Germinal center (tissue), 1 donor: ENCODE data around the gene NFIL3.

Experiments used
- DNase-seq: peaks from one replicate; pipeline ENCODE4 v3.0.0; 2012; ENCODE audit warnings: mixed read lengths, low spot score

The NFIL3 gene

DNA sequence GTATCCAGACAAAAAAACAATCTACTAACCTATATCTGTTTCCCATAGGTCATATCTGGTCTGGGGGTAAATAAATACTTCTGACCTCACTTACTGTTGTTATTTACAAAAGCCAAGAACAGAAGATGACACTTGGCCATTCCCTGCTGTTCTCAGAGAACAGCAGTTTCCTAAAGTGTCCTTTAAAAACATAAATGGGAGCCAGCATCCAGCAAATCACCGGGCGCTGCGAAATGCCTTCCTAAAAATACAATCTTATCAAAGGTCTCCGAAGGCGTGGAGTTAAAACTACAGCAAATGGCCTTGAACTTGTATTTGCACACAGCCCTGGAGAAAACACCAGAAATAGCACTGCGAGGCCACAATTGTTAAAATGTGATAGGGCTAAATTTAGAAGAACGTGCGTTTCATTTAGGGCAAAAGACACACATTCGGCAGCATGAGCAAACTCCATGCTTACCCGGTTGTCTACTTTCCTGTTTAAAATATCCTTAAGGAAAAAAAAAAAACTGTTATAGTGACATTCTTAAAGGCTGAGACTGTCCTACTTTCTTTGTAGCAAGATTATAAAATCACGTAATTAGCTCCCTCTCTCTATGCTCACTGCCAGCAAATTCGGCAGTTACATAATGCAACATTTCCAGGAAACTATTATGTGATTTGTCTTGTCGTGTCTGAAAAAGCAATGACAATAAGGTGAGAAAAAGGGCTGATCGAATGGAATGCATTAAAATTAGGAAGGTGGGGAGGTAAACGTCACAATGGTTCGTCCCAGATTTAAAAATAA lies 1.5 kb downstream of the NFIL3 start:
- no peak for DNase-seq

DNA sequence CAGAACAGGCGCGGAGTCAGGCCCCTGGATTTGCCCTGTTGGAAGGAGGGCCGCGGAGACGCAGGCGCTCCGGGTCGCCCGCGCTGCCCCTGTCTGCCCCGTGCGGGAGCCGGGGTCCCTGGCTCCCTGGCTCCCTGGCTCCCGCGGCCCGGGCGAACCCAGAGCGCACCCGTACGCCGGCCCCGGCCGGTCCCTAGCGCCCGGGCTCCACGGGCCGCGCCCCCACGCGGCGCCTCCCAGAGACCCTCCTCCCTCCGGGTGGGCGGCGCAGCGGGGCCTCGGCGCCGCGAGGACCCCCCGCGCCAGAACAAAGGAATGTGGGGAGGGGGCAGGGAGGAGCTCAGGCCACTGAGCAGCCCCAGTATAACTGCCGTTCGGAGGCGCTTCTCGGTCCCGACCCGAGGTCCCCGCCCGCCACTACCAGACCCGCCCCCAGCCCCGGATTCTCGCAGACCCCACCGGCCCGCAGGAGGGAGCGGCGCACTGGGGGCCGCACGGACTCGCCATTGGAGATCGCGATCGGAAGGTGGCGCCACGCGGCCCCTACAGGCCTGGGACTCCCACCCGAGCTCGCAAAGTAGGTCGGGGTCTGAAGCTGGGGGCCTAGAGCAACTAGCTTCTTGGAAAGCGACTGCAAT lies 2.4 kb downstream of the NFIL3 start:
- peak; percentile 56 for DNase-seq

DNA sequence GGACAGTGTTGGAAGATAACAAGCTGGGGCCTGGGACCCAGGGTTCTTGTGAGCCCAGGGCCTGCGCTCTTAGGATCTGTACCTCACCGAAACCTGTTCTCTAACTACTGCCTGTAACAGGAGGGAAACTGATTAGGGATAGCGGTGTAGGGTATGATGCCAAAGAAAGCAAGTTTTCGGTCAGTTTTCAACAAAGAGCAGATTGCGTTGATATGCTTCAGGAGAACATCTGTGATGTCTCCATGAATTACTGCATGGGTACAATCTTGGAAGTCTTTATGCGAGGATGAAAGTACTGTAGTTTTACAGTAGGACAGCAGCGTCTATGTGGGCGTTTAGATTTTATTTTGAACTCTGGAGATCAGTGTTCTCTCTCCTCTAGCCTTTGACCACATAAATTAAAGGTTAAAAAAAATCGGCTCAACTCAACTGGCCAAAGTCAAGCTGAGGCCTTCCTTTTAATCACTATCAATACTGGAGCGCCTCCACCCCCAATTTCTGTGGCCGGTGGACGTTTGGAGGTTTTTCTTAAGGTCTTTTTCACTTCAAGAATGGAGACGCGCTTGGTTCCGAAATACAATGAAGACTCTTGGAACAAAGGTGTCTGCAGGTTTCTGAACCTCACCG lies 3.0 kb downstream of the NFIL3 start:
- DNase-seq, result no peak

DNA sequence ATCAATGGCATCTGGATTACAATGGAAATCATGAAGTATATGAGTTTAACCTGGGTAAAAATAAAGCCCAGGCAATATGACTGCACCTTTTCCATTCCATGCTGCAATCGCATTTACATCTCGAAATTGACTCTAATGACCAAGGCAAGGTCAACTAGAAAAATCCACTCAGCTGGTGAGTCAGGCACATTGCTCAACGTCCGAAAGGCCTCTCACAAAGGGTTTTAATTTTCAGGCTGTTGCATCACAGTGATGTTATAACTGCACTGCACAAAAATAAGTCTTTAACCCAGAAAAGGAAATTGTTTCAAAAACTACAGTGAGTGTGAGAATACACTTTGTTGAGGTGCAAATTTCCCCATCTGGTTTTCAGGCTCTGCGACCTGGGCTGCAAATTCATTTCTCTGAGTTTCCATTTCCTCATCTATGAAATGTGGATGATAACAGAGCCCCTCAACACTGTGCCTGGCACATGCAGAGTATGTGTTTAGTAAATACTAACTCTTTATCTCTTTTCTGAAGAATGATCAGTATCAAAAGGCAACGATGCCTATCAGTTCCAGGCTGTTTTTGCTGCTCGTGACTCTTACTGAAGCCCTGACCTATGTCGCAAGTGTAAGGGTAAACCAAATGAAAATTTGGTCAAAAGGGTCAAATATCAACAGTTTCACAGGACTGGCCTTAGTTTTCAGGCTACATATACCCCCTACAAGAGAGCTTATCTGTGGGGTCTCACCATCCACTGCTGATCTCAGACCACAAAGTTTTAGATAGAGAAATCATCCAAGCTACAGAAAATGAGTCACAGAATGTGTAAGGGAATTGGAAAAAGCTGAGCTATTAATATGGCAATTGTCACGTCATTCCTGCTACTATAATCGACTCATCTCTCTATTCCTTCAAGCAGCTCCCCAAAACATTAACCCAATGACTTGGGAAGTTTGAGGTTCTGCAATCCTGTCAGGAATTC lies 4.1 kb downstream of the NFIL3 start:
- DNase-seq, result no peak

DNA sequence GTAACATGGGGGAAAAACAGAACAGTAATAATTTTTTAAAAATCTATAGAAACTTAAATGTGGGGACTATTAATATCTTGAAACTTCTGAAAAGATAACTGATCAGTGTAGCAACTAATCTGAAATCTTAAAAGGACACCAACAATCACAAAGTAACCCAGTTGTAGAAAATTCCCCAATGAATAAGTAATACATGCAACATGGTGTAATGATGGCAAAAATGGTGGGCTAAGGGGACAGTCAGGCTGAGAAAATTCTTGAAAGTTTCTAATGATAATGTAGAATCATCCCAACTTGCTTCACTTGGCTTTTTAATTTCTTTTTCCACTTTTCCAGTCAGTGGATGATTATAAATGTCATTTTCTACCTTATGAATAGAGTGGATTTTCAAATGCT lies 5.4 kb downstream of the NFIL3 start:
- DNase-seq, result no peak

DNA sequence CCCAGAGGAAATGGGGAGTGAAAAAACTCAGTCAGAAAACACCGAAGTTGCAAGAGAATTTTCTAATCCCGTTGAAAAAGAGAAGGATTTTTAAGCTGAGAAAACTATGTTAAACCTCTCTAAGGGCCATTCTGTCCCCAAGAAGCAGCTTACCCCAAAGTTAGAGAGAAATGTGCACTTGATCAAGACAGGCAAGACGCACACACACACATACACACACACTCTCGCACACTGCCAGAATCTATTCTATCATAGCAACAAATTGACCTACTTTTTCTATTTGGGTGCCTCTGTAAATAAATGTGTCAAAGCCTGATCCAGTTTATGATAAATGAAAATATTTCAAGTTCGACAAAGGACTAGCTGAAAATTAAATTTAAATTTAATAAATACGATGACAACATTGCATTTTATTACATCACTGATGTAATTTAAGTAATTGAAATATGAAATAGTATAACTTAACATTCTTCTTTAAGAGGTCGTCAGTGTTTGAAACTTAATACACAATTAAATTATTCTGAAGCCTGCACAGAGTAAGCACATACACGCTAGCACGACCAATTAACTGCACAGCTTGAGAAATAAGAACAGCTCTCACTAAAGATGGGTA lies 5.9 kb downstream of the NFIL3 start:
- DNase-seq, result no peak

DNA sequence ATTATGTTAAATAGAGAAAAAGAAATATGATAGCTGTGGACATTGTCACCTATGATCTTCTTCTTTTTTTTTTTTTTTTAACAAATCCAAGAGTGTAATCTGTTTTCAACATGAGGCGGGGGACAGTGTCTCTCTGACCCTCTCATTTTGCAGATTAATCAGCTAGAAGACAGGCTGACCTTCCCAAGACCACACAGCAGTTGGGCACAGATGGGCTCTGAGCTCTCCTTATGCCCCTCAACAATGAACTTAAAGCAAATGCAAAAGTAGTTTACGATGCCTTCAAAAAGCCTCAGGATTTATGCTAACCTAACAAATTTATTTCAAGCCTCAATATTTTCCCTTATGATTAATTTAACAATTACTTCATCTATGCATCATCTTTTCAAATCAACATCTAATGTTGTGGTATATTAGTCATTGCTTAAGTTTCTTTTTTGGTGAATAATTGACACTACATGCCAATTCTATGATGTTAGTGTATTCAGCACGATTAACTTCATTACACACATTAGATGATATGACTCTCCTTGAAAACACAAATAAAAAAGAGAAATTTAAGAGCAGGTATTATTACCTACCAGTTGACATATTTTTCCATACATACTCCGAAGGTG lies 7.4 kb downstream of the NFIL3 start:
- no peak for DNase-seq

DNA sequence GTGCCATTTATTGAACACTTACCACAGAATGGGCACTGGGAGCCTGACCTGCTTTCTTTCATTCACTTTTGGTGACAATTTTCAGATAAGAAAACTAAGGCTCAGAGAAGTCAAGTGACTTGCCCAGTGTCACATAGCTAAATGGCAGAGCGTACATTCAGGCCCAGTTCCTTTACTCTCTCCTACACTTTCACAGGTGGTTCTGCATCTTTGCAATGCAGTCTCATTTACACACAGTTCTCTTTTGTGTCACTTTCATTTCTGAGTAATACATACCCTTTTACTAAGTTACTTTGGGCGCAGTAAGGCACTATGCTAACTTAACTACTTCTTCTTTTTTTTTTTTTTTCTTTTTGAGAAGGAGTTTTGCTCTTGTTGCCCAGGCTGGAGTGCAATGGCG lies 8.3 kb downstream of the NFIL3 start:
- peak; percentile 28 for DNase-seq

DNA sequence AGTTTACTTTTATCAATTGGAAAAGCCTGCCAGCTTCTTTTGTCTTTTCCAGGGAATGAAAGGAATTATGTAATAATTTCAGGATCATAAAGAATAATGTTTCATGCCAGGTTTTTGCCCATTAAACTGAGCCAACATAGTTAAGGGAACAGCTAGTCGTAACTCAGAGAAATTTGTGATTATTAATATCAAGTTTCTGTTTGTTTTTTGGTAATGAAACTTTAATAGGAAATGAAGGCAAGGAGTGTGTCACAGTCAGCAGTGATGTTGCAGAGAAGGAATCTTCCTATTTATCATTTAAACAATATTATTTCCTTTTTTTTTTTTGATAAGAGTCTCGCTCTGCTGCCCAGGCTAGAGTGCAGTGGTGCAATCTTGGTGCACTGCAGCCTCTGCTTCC lies 10.7 kb downstream of the NFIL3 start:
- DNase-seq, result no peak

DNA sequence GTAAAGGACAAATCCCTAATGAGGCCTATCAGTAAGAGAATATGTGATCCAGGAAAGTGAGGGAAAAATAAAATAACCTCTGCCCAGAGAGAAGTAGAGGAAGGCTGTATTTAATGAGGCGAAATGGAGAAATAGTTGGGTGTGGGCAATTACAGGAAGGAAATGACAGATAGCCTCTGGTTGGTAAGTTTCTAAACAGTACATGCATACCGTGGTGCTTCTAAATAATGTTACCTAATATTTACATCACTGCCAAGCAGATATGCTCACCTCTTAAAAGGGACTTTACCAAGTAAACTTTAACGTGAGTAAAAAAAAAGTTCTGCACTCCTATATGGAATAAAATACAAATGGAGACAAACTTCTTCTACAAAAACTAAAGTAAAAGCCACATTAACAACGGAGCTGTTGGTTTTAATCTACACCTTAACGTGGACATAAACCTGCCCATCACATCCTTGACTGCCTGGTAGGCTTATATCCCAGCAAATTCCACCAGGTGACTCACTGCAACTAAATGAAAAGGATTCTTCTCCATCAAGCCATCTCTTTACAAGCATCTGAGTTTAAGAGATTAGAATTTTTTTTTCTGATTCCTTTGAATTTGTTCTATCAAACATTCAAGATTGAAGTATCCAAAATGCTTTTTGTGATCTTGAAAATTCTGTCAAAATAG lies 12.4 kb downstream of the NFIL3 start:
- DNase-seq, result no peak

DNA sequence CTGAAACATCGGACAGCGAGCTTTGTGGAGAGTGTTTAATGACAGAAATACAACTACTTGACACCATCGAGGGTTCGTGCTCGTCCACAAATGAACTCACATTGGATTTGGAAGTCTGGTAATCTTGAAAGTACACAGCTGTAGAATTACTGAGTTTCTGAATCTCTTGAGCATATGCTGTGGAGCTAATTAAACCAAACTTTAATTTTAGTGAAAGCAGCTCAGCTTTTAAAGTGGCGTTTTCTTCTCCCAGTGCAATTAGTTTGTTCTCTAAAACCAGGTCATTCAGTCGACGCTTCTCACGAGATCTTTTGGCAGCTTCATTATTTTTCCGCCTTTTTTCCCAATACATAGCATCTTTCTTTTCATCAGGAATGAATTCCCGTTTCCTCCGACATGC lies 13.5 kb downstream of the NFIL3 start:
- no peak for DNase-seq

DNA sequence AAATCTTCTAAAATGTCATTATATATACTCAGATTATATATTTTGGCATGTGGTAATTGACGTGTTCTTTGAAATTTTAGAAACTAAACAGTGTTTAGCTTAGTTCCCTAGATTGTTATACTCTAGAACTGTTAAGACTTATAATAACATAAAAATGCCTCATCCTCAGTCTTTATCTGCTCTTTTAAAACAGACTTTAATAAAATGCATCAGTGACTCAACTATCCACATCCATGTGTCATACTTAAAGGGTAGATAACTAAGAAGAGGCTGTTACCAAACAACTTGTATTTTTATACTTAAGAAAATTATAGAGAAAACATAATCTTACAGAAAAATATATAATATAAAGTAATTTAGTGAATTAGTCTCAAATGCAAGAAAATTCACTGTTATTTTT lies 15.2 kb downstream of the NFIL3 start:
- no peak for DNase-seq

DNA sequence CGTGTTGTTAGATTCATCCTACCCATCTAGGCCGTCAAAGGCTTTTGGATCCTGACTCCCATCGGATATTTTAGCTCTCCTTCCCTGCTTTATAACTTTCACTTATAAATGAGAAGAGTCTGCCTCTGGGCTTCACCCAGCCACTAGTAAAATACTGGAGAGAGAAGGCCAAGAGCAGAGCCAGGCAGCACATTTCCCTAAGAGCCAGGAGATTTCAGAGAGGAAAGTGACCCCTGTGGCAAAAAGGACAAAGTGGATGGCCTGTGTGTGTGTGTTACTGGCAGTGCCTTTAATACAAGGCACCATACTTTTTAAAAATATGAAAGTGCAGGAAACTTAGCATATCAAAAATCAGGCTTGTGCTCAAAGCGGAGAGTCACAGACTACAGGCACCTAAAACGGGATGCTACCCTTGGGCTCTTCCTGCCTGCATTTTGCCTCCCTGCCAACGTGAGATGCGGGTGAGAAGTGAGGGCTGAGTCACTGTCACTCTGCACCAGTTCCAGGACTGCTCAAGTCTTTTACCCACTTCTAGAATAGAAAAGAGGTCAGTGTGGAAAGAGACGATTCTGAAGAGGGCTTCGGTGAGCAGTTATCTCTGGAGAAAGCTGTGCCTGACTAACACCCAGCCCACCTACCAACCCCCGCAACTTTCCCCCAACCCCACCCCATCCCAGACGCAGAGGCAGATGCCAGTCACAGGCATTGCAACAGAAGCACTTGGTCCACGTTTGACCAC lies 15.9 kb downstream of the NFIL3 start:
- DNase-seq, result no peak

DNA sequence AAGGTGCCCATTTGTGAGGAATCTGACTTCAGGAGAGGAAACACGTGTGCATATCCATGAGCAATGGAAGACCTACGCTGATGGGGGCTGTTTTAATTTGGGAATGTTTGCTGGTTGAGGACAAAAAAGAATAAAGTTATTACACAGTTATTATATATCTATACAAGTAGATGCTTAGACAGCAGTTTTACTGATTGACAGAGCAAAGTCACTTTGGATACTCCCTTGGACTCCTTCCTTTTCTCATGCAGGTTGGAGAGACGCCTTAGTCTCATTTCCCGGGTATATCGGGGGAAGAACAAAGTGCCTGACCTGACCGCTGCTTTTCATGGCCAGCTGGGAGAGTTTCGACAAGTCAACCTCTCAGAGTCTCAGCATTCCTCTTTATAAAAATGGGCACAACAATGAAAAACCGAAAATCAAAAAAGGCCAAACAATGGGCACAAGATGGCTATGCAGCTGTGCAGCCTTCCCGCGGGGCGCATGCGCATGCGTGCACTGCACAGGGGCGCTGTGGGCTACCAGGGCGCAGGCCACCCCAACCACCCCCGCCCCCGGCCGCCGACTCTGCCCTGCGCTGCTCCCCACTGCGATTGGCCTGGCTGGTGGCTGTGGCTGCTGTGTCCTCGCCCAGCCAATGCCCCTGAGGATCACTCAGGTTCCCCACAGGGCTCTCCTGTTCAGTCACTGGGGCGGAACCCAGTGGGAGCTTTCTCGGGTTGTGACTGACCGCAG lies 18.1 kb downstream of the NFIL3 start:
- DNase-seq, result no peak

DNA sequence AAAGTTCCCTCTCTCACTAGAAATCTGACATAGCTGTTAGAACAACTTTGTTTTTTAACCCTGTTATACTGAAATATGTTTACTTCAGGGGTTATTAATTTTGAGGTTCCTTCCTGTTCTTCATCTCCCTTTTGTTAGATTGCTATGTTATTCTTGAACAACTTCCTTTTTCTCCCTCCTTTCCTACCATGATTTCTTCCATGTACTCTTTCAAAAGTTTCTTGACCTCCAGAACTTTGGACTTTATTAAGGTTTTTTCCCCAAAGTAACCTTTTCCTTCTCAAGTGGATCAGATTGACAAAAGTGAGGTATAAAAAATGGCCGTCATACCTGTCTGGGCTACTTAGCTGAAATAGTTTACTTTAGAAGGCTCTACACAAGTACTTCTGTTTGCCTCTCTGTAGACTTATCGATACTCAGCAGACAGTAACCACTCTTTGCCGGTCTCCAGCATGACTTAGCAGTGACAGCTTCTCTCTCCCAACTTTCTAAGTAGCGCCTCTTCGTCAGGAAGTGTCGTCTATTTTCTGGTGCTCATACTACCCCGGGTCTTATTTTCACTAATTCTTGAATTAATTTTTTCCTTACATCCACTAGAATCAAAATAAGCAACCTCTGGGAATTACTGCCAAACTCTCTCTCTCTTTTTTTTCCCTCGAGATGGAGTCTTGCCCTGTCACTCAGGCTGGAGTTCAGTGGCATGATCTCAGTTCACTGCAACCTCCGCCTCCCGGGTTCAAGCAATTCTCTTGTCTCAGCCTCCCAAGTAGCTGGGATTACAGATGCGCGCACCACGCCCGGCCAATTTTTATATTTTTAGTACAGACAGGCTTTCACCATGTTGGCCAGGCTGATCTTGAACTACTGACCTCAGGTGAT lies 19.7 kb downstream of the NFIL3 start:
- DNase-seq, result no peak

DNA sequence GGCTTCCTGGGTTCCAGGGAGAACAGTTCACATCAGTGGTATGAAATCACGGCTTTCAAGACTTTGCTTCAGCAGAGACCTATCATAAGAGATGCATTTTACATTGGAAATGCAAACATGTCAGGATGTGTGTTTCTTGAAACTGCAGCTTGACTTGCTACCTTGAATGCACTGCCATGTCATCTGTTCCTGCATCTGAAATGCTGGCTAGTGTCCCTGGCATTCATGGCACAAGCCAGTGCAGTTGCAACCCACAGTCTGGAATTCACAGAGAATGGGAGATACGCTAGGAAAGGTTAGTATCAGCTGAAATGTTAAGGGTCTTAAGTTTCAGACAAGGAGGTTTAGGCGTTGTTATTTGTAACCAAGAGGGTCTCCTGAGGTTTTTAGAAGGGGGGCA lies 24.7 kb downstream of the NFIL3 start:
- DNase-seq, result no peak

DNA sequence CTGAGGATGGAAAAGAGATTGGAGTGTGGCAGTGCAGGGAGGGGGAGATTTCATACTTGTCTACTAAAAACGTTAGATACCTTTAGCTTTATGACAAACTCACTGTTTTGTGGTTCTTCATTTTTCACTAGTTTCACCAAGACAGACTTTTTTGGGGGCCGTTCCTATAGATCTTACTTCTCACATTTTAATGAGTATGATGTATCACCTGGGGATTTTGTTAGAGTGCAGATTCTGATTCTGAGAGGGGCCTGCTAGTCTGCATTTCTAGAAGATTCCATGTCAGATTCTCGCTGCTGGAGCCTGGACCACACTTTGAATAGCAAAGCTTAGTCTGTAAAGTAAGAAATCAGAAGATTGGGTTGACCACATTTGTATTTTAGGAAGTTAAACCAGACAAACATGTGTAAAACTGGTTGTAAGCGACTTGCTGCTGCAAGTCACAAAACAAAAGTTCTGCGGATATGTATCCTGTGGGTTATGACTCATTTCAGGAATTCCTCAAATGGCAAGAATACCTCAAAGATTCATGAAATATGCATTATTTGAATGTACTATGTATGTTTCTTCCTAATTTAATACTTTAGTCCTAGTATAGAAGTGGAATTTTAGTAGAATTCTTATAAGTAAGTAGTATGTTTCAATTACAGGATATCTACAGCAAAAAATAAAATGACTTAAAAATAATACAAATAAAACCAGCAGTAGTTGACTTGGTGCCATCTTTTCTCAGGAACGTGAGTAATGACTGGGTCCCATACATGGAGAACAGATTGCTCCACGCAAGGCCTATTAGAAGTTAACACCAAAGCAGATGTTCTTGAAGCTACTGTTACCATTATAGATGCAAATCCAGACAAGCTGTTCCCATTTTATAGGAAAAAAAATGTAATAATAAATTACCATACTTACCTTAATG lies 27.8 kb downstream of the NFIL3 start:
- no peak for DNase-seq
